Ovary (tissue), 9 donors: ENCODE data around the gene GNB1L. TPM values are rescaled to one million over a fixed set of nuclear protein-coding genes. Genes with fewer than 3 reads are reported as not detected.

Experiments
- DNase-seq, 5 donors: peaks; one replicate each; pipeline ENCODE4 v3.0.0-alpha.2; 2019 to 2020
- H3K27ac ChIP-seq, 2 donors: fragments of 200-600 bp; one replicate each; pipeline versions ENCODE4 v1.5.1 to v1.8.0; 2019 to 2022
- H3K27me3 ChIP-seq: fragments of 200-600 bp; one replicate; pipeline ENCODE4 v1.8.0; 2022
- H3K36me3 ChIP-seq: fragments of 200-600 bp; sonication (generic); one replicate; pipeline ENCODE4 v1.5.1; 2019
- H3K4me1 ChIP-seq: one replicate; pipeline ENCODE4 v1.8.1; 2013; ENCODE audit warnings: mild to moderate bottlenecking, moderate library complexity; ENCODE audit not compliant: insufficient read depth
- H3K4me3 ChIP-seq: fragments of 200-600 bp; sonication (generic); one replicate; pipeline ENCODE4 v1.5.1; 2017
- H3K9me3 ChIP-seq, 2 donors: fragments of 200-600 bp in 1 of 2; sonication (generic) in 1 of 2; one replicate each; pipeline versions ENCODE4 v1.5.1 to v1.8.1; 2013 to 2019; ENCODE audit warnings: mild to moderate bottlenecking in 1 of 2, moderate library complexity in 1 of 2
- EP300 ChIP-seq: sonication (generic); formaldehyde crosslinking; IDR thresholded peaks from one replicate; pipeline ENCODE4 v1.6.1; 2017; ENCODE audit warnings: antibody characterized with exemption
- POLR2A ChIP-seq: fragments of 450-650 bp; IDR thresholded peaks from one replicate; pipeline ENCODE4 v1.6.1; 2017; ENCODE audit warnings: antibody characterized with exemption, mild to moderate bottlenecking, moderate library complexity
- WGBS, 3 donors: extraction: QIAGEN DNeasy Blood & Tissue Kit in 1 of 3; methylation state at CpG; one replicate each; pipeline versions ENCODE4 v1.1.5 to v1.1.7; 2013 to 2017; 5-methylcytosine and 5-hydroxymethylcytosine counted together
- intact Hi-C, 4 donors: fragments of 100-400 bp; cut with DNase I; formaldehyde crosslinking; loops; one replicate each; pipeline versions ENCODE4 v1.11.0 to v1.15.1; 2022 to 2023
- polyA plus RNA-seq, 2 donors: library from polyadenylated mRNA; stranded (reverse); fragments of 200-250 nt in 1 of 2; fragments of 350-450 nt in 1 of 2; fragmentation: Illumina TruSeq in 1 of 2; extraction: RNeasy Lipid Tissue Mini Kit (QIAGEN cat#74804) in 1 of 2; gene quantifications; one replicate each; pipeline ENCODE4 v1.2.3, GENCODE V29; 2013 to 2014
- total RNA-seq, 7 donors: library from RNA; depleted of rRNA in 2 of 7; stranded (reverse); fragments of >200 nt in 2 of 7; fragmentation: NEBNext Ultra II Directional in 3 of 7; extraction: Animal tissue kit (Norgen Biotek cat#: 25700) in 3 of 7; gene quantifications; one replicate each; pipeline versions ENCODE4 v1.1.0 to v1.2.4, GENCODE V29; 2016 to 2023
- TF ChIP-seq, protein P1 (sequence below), 3 donors: fragments of 450-650 bp in 2 of 3; fragments of 200-600 bp in 1 of 3; IDR thresholded peaks; one replicate each; pipeline versions ENCODE4 v1.5.1 to v1.8.0; 2016 to 2022; ENCODE audit warnings: antibody characterized with exemption in 3 of 3, mild to moderate bottlenecking in 1 of 3
- donor health status: DM: no; HTN: no; CAD: no; lungs with moderate emphysema.
- donor health status: DM: no; HTN: no; CAD: no.
- donor health status: Bipolar disorder and iron deficiency.
- donor health status: DM: yes; HTN: yes; CAD: no.
- donor health status: DM: no; HTN: no; CAD: no.
- donor health status: DM: yes; HTN: yes; CAD: no.

GNB1L gene
- total and polyA plus RNA-seq, 9 donors, result 3.1 to 14.9 (median 5.8) TPM; not detected in 1

DNA sequence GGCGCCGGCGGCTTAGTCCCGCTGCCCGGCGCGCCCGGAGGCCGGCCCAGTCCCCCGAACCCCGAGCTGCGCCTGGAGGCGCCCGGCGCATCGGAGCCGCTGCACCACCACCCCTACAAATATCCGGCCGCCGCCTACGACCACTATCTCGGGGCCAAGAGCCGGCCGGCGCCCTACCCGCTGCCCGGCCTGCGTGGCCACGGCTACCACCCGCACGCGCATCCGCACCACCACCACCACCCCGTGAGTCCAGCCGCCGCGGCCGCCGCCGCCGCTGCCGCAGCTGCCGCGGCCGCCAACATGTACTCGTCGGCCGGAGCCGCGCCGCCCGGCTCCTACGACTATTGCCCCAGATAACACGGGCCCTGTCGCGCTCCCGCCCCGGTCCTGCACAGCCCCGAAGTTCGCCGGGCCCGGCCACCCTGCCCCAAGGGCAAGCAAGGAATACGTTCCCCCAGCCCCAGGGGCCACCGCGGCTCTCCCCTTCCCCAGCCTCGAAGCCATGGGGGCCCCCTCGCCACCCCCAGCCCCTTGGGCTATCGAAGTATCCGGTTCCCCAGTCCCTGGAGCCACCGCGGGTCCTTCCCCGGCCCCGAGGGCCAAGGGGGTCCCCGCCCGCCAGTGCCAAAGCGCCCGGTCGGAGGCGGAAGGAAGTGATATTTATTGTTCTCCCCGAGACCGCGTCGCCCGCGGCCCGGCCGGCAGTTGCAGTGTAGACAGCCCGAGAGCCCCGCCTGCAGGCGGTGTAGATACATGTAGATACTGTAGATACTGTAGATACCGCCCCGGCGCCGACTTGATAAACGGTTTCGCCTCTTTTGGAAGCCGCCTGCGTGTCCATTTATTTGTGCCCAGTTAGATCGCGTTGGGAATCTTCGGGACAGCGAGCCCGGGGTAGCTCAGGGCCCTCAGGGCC, 87.9 kb downstream of the GNB1L start:
- WGBS, 3 donors, result 1 to 2% (median 1%) methylated on average over 69 to 103 of the region's 103 CpGs
- Histone ChIP-seq H3K9me3 (no peaks in the 10 kb centered on the region), H3K4me3 (no peak overlapping the region), H3K4me1 (no peaks in the 10 kb centered on the region), H3K27ac (no peak overlapping the region), H3K36me3 (no peaks in the 10 kb centered on the region), H3K27me3 (no peaks in the 10 kb centered on the region)
- no peak for DNase-seq
- intact Hi-C loops, result no loop called here
- TF ChIP-seq, protein P1, sequence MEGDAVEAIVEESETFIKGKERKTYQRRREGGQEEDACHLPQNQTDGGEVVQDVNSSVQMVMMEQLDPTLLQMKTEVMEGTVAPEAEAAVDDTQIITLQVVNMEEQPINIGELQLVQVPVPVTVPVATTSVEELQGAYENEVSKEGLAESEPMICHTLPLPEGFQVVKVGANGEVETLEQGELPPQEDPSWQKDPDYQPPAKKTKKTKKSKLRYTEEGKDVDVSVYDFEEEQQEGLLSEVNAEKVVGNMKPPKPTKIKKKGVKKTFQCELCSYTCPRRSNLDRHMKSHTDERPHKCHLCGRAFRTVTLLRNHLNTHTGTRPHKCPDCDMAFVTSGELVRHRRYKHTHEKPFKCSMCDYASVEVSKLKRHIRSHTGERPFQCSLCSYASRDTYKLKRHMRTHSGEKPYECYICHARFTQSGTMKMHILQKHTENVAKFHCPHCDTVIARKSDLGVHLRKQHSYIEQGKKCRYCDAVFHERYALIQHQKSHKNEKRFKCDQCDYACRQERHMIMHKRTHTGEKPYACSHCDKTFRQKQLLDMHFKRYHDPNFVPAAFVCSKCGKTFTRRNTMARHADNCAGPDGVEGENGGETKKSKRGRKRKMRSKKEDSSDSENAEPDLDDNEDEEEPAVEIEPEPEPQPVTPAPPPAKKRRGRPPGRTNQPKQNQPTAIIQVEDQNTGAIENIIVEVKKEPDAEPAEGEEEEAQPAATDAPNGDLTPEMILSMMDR (IDR thresholded peaks at IDR 0.05), result no peak
- TF ChIP-seq EP300, result no peak
- TF ChIP-seq POLR2A, result no peak

DNA sequence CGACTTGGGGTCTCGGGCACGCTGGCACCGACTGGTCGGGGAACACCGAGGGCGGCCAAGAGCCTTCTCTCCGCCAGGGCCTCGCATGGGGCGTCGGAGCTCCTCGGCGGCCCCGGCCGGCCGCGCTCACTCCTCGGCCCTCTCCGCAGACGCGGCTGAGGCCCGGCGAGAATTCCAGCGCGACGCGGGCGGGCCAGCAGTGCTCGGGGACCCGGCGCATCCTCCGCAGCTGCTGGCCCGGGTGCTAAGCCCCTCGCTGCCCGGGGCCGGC, 88.5 kb downstream of the GNB1L start:
- intact Hi-C loops, result no loop called here
- Histone ChIP-seq H3K27ac (no peak overlapping the region), H3K4me1 (no peaks in the 10 kb centered on the region), H3K4me3 (no peak overlapping the region), H3K27me3 (no peaks in the 10 kb centered on the region), H3K9me3 (no peaks in the 10 kb centered on the region), H3K36me3 (no peaks in the 10 kb centered on the region)
- no peak for DNase-seq
- TF ChIP-seq EP300 (no peak), POLR2A (no peak)
- TF ChIP-seq, protein P1 (IDR thresholded peaks at IDR 0.05), result no peak
- WGBS, 3 donors, result 0 to 1% (median 0%) methylated on average over 17 to 36 of the region's 36 CpGs

DNA sequence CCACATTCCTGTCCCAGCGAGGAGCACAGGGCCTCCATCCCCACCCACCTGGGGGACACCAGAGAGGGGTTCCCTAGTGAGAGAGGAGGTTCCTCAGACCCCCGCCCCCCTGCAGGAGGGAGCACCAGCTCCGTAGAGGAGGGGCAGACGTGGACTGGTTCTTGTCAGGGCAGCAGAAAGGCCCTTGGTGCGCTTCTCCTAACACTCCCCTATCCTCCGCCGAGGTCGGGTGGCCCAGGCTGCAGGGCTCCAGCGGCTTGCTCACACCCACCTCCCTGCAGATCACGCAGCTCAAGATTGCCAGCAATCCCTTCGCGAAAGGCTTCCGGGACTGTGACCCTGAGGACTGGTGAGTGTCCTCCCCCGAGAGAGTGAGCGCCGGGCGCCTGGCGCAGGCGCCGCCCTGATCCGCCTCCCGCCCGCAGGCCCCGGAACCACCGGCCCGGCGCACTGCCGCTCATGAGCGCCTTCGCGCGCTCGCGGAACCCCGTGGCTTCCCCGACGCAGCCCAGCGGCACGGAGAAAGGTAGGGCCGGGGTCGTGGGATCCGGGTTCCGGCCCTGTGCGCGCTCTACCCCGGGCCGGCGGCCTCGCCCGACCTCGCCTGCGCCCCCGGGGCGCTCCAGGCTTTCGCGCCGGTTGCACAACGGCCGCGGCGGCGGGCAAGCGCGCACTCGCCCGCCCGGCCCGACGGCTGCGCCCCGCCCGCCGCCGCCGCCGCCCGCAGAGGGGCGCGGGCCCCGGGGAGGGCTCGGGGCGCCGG, 89.0 kb downstream of the GNB1L start:
- Histone ChIP-seq H3K4me3 (no peak overlapping the region), H3K9me3 (no peaks in the 10 kb centered on the region), H3K27ac (no peak overlapping the region), H3K27me3 (no peaks in the 10 kb centered on the region), H3K36me3 (no peaks in the 10 kb centered on the region), H3K4me1 (no peaks in the 10 kb centered on the region)
- DNase-seq, result no peak
- intact Hi-C loops, result no loop called here
- WGBS, 3 donors, result 1 to 3% (median 2%) methylated on average over 41 to 83 of the region's 83 CpGs
- TF ChIP-seq, protein P1 (IDR thresholded peaks at IDR 0.05), result no peak
- TF ChIP-seq POLR2A (no peak), EP300 (no peak)

DNA sequence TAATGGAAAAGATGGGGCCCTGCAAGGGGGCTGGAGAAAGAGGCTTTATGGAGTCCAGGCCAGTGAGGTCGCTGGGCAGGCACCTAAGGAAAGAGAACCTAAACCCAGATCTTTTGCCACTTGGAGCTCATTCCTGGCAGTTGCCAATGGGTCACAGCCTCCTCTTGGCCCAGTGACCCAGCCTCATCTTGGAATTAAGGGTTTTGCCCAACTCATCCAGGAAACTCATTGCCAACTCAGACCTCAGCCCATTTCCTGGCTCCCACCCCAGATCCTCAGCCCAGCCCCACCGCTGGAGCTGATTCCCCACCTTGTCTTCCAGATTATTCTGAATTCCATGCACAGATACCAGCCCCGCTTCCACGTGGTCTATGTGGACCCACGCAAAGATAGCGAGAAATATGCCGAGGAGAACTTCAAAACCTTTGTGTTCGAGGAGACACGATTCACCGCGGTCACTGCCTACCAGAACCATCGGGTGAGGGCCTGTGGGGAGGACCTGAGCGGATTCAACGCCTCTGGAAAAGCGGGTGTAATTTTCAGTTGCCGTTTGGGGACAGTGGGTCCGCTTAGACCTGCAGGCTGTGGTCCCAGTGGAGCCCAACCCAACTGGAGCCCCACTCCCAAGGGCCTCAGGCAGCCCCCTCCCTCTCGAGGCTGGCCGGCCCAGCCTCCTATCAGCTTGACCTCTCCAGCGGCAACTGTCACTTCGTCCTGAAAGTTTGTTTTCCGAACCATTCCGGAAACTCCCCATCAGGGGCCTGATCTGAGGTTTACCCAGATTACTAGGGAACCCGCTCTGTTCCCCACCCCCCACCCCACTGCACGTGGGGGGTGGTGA, 89.8 kb downstream of the GNB1L start:
- no peaks in the 10 kb centered on the region for H3K4me1 ChIP-seq
- no peaks in the 10 kb centered on the region for H3K36me3 ChIP-seq
- H3K9me3 ChIP-seq, result no peaks in the 10 kb centered on the region
- DNase-seq, result no peak
- no peaks in the 10 kb centered on the region for H3K27me3 ChIP-seq
- WGBS, 3 donors, result 56 to 59% (median 57%) methylated on average over 25 of the region's 25 CpGs
- H3K4me3 ChIP-seq, result no peak overlapping the region
- no peak overlapping the region for H3K27ac ChIP-seq
- TF ChIP-seq POLR2A, result no peak
- TF ChIP-seq, protein P1 (IDR thresholded peaks at IDR 0.05), result no peak
- TF ChIP-seq EP300, result no peak
- intact Hi-C loops, result no loop called here
